ENCODE results near the gene PRKCE. TPM values are rescaled to one million over a fixed set of nuclear protein-coding genes. Genes with fewer than 3 reads are reported as not detected.

The PRKCE gene
- polyA plus RNA-seq, 1 experiment: 16.7 TPM

- Histone ChIP-seq H3K27me3 (ENCODE audit: control insufficient read depth, insufficient read depth, low read length) (no peaks in the 10 kb centered on the region), H3K9me3 (ENCODE audit: control insufficient read depth, insufficient read depth, low read length) (no peaks in the 10 kb centered on the region), H3K4me3 (ENCODE audit: low read depth, low read length) (no peak overlapping the region), H3K27ac (ENCODE audit: low read depth, low read length) (no peak overlapping the region)
- POLR2A ChIA-PET: no interaction called here
- no peak for TF ChIP-seq CTCF (IDR thresholded peaks at IDR 0.05; ENCODE audit: low read depth, low read length)
- no peak for DNase-seq (ENCODE audit: low read depth, low spot score)
- CTCF ChIA-PET: no interaction called here
These were observed 188.2 kb downstream of the PRKCE start for GRCh38 chr2:45839508-45840251.

GRCh38 chr2:45840481-45840880 is 189.0 kb downstream of the PRKCE start:
- no peak for TF ChIP-seq CTCF (IDR thresholded peaks at IDR 0.05; ENCODE audit: low read depth, low read length)
- ChIA-PET CTCF (no interaction called here), POLR2A (no interaction called here)
- Histone ChIP-seq H3K4me3 (ENCODE audit: low read depth, low read length) (no peak overlapping the region), H3K27me3 (ENCODE audit: control insufficient read depth, insufficient read depth, low read length) (no peaks in the 10 kb centered on the region), H3K27ac (ENCODE audit: low read depth, low read length) (no peak overlapping the region), H3K9me3 (ENCODE audit: control insufficient read depth, insufficient read depth, low read length) (no peaks in the 10 kb centered on the region)
- DNase-seq (ENCODE audit: low read depth, low spot score): no peak

GRCh38 chr2:45841752-45842407 is 190.4 kb downstream of the PRKCE start:
- H3K27me3 ChIP-seq (ENCODE audit: control insufficient read depth, insufficient read depth, low read length): no peaks in the 10 kb centered on the region
- ChIA-PET POLR2A (no interaction called here), CTCF (no interaction called here)
- no peak for DNase-seq (ENCODE audit: low read depth, low spot score)
- H3K4me3 ChIP-seq (ENCODE audit: low read depth, low read length): no peak overlapping the region
- H3K9me3 ChIP-seq (ENCODE audit: control insufficient read depth, insufficient read depth, low read length): no peaks in the 10 kb centered on the region
- H3K27ac ChIP-seq (ENCODE audit: low read depth, low read length): no peak overlapping the region
- TF ChIP-seq CTCF (IDR thresholded peaks at IDR 0.05; ENCODE audit: low read depth, low read length): no peak

- DNase-seq (ENCODE audit: low read depth, low spot score): no peak
- TF ChIP-seq CTCF (IDR thresholded peaks at IDR 0.05; ENCODE audit: low read depth, low read length): no peak
- CTCF ChIA-PET: no interaction called here
- H3K27me3 ChIP-seq (ENCODE audit: control insufficient read depth, insufficient read depth, low read length): no peaks in the 10 kb centered on the region
- no peaks in the 10 kb centered on the region for H3K9me3 ChIP-seq (ENCODE audit: control insufficient read depth, insufficient read depth, low read length)
- no peak overlapping the region for H3K4me3 ChIP-seq (ENCODE audit: low read depth, low read length)
- POLR2A ChIA-PET: no interaction called here
- no peak overlapping the region for H3K27ac ChIP-seq (ENCODE audit: low read depth, low read length)
These were observed 191.7 kb downstream of the PRKCE start for GRCh38 chr2:45843136-45843535.

- POLR2A ChIA-PET: interaction anchor here (0.6 kb wide), 1 partner anchor 44 kb away, joined by 3 read pairs; no protein-coding TSS in a partner anchor
These were observed 193.5 kb downstream of the PRKCE start for GRCh38 chr2:45844796-45845457.

More at GRCh38 chr2:45844796-45845457, 193.5 kb downstream of the PRKCE start:
- DNase-seq (ENCODE audit: low read depth, low spot score): no peak
- no peak overlapping the region for H3K27ac ChIP-seq (ENCODE audit: low read depth, low read length)
- CTCF ChIA-PET: no interaction called here
- no peaks in the 10 kb centered on the region for H3K27me3 ChIP-seq (ENCODE audit: control insufficient read depth, insufficient read depth, low read length)
- TF ChIP-seq CTCF (IDR thresholded peaks at IDR 0.05; ENCODE audit: low read depth, low read length): no peak
- no peaks in the 10 kb centered on the region for H3K9me3 ChIP-seq (ENCODE audit: control insufficient read depth, insufficient read depth, low read length)
- H3K4me3 ChIP-seq (ENCODE audit: low read depth, low read length): no peak overlapping the region
